Measurements from ENCODE around the gene FANCB. TPM values are rescaled to one million over a fixed set of nuclear protein-coding genes. Genes with fewer than 3 reads are reported as not detected.

Gene FANCB
- total RNA-seq = 10 to 100 TPM; 14.7 to 15.4 TPM

DNA sequence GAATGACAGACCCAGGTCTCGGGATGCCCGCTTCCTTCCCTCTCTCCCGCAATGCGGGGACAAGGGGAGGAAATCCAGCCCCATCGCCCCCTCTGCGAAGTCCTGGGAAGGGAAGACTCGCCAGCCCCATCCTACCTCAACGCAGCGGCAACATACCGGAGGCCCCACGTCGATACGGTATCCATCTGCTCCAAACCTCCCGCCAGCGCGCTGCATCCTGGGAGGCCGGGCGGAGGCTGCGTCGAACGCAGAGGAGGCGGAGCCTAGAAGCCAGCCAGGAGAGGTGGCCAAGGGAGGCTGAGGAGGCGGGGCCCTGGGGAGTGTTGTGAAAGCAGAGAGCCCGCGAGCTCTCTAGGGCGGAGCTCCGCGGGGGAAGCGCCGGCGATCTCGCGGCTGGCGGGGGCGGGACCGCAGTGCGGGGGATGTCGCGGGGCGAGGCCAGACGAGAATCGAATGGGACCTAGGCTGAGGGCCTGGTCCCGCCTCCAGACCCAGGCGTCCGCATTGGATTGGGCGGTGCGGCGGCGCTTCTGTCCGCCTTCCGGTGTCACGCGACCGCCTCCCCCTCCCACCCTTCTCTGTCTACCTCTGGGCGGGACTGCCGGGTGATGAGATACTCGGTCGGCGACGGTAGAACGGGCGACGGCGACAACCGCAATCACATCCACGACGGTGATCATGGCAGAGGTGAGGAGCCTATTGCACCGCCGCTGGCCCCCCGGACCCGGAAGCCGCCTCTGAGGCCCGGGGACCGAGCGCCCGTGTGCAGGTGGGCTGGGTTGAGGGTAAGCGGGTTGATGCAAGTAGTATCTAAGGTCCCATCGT lies at the start of gene FANCB, which contains the start of gene MOSPD2:
Gene FANCB, minus strand, starts transcription at position 219 of the 825 bp plus-strand sequence. CDS start 7,559 bp downstream, outside the sequence.
Gene MOSPD2, plus strand, starts transcription at position 571 of the 825 bp plus-strand sequence. Its CDS starts 108 bp downstream, at position 679.
- no peaks in the 10 kb centered on the region for H3K27me3 Mint-ChIP-seq
- peaks cover 17% of the 10 kb centered on the region for H3K4me1 Mint-ChIP-seq
- peak; percentile 95 for DNase-seq
- ATAC-seq = peak; percentile 96
- ChIA-PET POLR2A (interaction anchor here (0.5 to 0.6 kb wide), 2 partner anchors 12 to 60 kb away, joined by 3 read pairs; no protein-coding TSS in a partner anchor), CTCF (no interaction called here)
- no peaks in the 10 kb centered on the region for H3K9me3 Mint-ChIP-seq (ENCODE audit: low read depth)
- peak within 1 kb of the TSS; percentile 78 for H3K4me3 Mint-ChIP-seq
- intact Hi-C loops (cut with DNase I, micrococcal nuclease) = loop anchor here (1.0 to 10.0 kb wide), 10 partner anchors 74 to 1994 kb away; partner anchors contain the start of genes PIGA (in 2 of the 2), AP1S2 (in 1 of the 2), GEMIN8 (in 1 of the 2) and TCEANC (in 1 of the 2)
- H3K27ac Mint-ChIP-seq = peak within 1 kb of the TSS; percentile 76
- H3K36me3 Mint-ChIP-seq (ENCODE audit: low read depth) = peaks cover 11% of the 10 kb centered on the region

DNA sequence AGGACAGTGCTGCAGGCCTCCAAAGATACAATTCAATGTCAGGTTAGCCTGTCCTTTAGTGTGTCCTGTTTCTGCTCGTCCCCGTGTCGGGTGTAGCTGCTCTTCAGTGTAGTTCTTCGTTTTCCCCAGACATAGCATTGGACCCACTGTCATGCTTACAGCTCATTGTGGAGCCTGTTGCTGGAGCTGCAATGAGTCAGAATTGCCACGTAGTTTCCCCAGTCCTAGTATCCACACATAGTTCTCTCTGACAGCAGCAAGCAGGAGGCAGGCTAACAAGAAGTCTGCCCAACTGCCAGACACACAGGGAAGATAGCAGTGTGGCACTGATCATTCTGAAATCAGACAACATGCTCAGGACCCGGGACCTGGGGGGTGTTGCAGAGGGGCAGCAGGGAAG lies 49.6 kb upstream of the FANCB start:
- Mint-ChIP-seq H3K9me3 (ENCODE audit: low read depth) (no peaks in the 10 kb centered on the region), H3K36me3 (ENCODE audit: low read depth) (peaks cover 8% of the 10 kb centered on the region), H3K27ac (no peak overlapping the region), H3K4me1 (no peaks in the 10 kb centered on the region), H3K27me3 (no peaks in the 10 kb centered on the region), H3K4me3 (no peak overlapping the region)
- ChIA-PET CTCF (no interaction called here), POLR2A (no interaction called here)
- DNase-seq (peak; percentile 10), ATAC-seq (peak; percentile 57)
- intact Hi-C loops (cut with DNase I, micrococcal nuclease) = no loop called here

DNA sequence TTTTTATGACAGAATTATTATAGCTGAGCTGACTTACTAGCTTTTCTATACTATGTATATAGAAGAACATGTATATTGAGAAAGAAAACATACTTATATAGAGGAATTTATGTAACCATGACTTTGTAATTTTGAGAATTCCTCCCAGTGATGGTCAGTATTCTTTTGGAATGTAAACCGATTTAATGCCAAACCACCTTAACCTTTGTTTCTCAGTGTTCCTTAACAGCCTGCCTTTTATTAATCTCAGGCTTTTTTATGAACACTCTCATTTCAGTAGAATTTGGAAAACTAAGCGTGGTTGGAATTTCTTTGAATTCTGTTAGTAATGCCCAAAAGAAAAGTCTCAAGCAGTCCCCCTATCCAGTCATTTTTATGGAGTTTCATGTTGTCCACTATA lies 47.3 kb upstream of the FANCB start:
- POLR2A ChIA-PET = no interaction called here
- no peaks in the 10 kb centered on the region for H3K9me3 Mint-ChIP-seq (ENCODE audit: low read depth)
- intact Hi-C loops (cut with DNase I, micrococcal nuclease) = no loop called here
- no peak overlapping the region for H3K27ac Mint-ChIP-seq
- ATAC-seq (no peak), DNase-seq (no peak)
- H3K4me1 Mint-ChIP-seq = no peaks in the 10 kb centered on the region
- CTCF ChIA-PET = no interaction called here
- peaks cover 16% of the 10 kb centered on the region for H3K36me3 Mint-ChIP-seq (ENCODE audit: low read depth)
- no peaks in the 10 kb centered on the region for H3K27me3 Mint-ChIP-seq
- H3K4me3 Mint-ChIP-seq = no peak overlapping the region

DNA sequence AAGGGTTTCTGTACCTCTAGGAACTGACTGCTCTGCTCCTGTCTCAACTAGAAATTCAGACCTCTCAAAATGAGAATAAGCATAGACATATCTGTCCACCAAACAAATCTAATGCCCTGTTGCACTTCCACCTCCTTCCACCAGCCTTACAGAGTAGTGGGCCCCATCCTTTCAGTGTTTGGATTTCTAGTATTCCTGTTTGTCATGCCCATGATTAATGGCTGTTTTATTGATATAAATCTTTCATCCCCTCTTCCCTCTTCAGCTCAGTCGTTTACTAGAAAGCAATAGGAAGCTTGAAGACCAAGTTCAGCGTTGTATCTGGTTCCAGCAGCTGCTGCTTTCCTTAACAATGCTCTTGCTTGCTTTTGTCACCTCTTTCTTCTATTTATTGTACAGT lies 46.5 kb upstream of the FANCB start:
- DNase-seq = no peak
- intact Hi-C loops (cut with DNase I, micrococcal nuclease) = no loop called here
- no peaks in the 10 kb centered on the region for H3K9me3 Mint-ChIP-seq (ENCODE audit: low read depth)
- ATAC-seq = no peak
- ChIA-PET CTCF (no interaction called here), POLR2A (no interaction called here)
- H3K4me3 Mint-ChIP-seq = no peak overlapping the region
- H3K36me3 Mint-ChIP-seq (ENCODE audit: low read depth) = peaks cover 16% of the 10 kb centered on the region
- no peak overlapping the region for H3K27ac Mint-ChIP-seq
- no peaks in the 10 kb centered on the region for H3K4me1 Mint-ChIP-seq
- H3K27me3 Mint-ChIP-seq = no peaks in the 10 kb centered on the region

DNA sequence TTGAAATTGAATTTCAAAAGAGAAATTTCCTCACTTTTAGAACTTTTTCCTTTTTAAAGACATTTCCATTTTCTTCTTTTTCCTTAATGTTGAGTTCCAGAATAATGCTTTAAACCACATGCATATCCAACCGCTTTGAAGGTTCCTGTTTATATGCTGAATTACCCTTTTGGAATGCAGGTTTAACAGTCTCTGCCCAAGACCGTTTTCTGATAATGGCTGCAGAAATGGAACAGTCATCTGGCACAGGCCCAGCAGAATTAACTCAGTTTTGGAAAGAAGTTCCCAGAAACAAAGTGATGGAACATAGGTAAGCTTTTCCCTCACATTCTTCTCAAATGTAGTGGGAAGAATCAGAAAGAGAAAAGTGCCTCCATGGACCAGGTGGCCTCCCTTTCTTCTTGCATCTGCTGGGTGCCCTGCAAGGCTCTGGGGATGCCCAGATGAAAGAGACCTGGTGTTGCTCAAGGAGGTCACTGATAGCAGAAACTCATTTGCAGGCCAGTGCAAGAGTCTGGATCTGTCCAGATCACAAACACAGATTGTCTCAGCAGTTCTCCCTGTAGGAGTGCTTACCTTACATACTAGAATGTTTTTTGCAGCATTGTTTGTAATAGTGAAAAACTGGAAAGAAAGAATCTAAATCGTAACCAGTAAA lies 43.3 kb upstream of the FANCB start:
- Mint-ChIP-seq H3K4me1 (no peaks in the 10 kb centered on the region), H3K36me3 (ENCODE audit: low read depth) (peaks cover 21% of the 10 kb centered on the region), H3K27ac (no peak overlapping the region), H3K27me3 (no peaks in the 10 kb centered on the region), H3K9me3 (ENCODE audit: low read depth) (no peaks in the 10 kb centered on the region), H3K4me3 (no peak overlapping the region)
- POLR2A ChIA-PET = no interaction called here
- CTCF ChIA-PET = no interaction called here
- DNase-seq (no peak), ATAC-seq (no peak)
- intact Hi-C loops (cut with DNase I, micrococcal nuclease) = no loop called here

DNA sequence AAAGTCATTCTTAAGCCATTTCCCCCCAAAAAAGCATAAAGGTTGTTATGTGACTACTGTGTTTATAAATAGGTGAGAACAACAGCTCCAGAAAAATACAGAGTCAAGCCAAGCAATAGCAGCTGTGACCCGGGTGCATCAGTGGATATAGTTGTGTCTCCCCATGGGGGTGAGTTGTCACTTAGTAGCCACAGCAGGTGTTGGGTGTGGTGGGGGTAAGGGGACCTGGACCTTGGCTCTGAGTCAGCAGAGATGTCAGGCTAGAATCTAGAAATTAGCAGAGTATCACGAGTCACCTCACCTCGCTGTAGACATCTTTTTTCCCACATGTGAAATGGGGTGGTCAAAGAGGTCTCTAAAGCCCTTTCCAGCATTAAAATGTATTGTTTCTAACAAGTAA lies 42.7 kb upstream of the FANCB start:
- no peaks in the 10 kb centered on the region for H3K27me3 Mint-ChIP-seq
- no peak overlapping the region for H3K4me3 Mint-ChIP-seq
- no peaks in the 10 kb centered on the region for H3K4me1 Mint-ChIP-seq
- POLR2A ChIA-PET = no interaction called here
- H3K9me3 Mint-ChIP-seq (ENCODE audit: low read depth) = no peaks in the 10 kb centered on the region
- H3K36me3 Mint-ChIP-seq (ENCODE audit: low read depth) = peaks cover 21% of the 10 kb centered on the region
- CTCF ChIA-PET = no interaction called here
- no peak for ATAC-seq
- intact Hi-C loops (cut with DNase I, micrococcal nuclease) = no loop called here
- no peak for DNase-seq
- no peak overlapping the region for H3K27ac Mint-ChIP-seq

DNA sequence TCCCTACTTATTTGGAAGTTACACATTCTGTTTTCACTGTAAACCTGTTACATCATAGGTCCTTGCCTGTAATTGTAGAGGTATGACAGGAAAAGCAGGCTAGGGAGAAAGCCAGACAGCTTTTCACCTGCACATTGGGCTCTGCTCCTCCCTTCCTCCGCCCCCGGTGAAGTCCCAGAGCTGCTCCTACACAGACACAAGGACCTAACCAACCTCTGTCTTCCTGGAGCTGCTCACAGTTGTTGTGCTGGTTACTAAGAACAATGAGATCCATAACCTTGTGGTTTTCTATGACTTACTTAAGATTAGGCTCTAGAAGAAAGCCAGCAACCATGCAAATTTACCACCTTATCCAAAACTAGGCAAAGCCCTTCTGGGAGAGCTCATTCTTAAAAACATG lies 40.4 kb upstream of the FANCB start:
- ChIA-PET POLR2A (no interaction called here), CTCF (no interaction called here)
- DNase-seq = no peak
- H3K4me1 Mint-ChIP-seq = no peaks in the 10 kb centered on the region
- H3K4me3 Mint-ChIP-seq = no peak overlapping the region
- H3K9me3 Mint-ChIP-seq (ENCODE audit: low read depth) = no peaks in the 10 kb centered on the region
- intact Hi-C loops (cut with DNase I, micrococcal nuclease) = no loop called here
- no peak overlapping the region for H3K27ac Mint-ChIP-seq
- peaks cover 17% of the 10 kb centered on the region for H3K36me3 Mint-ChIP-seq (ENCODE audit: low read depth)
- ATAC-seq = no peak
- no peaks in the 10 kb centered on the region for H3K27me3 Mint-ChIP-seq

DNA sequence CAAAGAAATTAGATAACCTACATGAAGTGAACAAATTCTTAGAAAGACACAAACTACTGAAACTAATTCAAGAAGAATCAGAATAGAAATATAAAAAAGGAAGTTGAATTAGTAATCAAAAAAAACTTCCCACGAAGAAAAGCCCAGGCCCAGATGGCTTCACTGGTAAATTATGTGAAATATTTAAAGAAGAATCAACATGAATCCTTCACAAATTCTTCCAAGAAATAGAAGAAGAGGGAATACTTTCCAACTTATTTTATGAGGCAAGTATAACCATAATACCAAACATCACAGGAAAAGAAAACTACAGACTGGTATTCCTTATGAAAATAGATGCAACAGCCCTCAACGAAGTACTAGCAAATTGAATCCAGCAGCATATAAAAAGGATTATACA lies 31.0 kb upstream of the FANCB start:
- Mint-ChIP-seq H3K4me3 (no peak overlapping the region), H3K27me3 (no peaks in the 10 kb centered on the region), H3K27ac (no peak overlapping the region), H3K36me3 (ENCODE audit: low read depth) (peaks cover 27% of the 10 kb centered on the region), H3K4me1 (peaks cover 4% of the 10 kb centered on the region), H3K9me3 (ENCODE audit: low read depth) (peaks cover 4% of the 10 kb centered on the region)
- CTCF ChIA-PET = no interaction called here
- no peak for DNase-seq
- ATAC-seq = no peak
- POLR2A ChIA-PET = no interaction called here
- intact Hi-C loops (cut with DNase I, micrococcal nuclease) = no loop called here

DNA sequence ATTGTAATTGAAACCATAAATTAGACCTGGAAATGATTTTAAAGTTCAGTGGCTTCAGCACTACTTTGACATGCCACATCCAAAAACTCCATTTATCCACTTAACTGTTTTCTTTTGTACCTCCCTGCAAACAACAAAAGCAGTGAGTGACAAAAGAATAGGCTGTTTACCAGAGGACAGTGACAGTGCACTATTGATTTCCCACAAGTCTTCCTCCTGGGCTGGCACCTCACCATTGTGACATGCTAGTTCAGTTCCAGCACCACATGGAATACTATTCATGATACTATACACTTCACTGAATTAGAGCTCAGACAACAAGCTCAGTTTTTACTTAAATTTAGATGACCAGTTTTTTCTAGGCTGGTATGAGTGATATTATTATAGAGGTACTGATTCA lies 29.7 kb upstream of the FANCB start:
- H3K4me1 Mint-ChIP-seq = peaks cover 3% of the 10 kb centered on the region
- no peak overlapping the region for H3K4me3 Mint-ChIP-seq
- H3K36me3 Mint-ChIP-seq (ENCODE audit: low read depth) = peaks cover 27% of the 10 kb centered on the region
- CTCF ChIA-PET = no interaction called here
- POLR2A ChIA-PET = no interaction called here
- ATAC-seq (no peak), DNase-seq (no peak)
- peaks cover 4% of the 10 kb centered on the region for H3K9me3 Mint-ChIP-seq (ENCODE audit: low read depth)
- no peak overlapping the region for H3K27ac Mint-ChIP-seq
- no peaks in the 10 kb centered on the region for H3K27me3 Mint-ChIP-seq
- intact Hi-C loops (cut with DNase I, micrococcal nuclease) = no loop called here

DNA sequence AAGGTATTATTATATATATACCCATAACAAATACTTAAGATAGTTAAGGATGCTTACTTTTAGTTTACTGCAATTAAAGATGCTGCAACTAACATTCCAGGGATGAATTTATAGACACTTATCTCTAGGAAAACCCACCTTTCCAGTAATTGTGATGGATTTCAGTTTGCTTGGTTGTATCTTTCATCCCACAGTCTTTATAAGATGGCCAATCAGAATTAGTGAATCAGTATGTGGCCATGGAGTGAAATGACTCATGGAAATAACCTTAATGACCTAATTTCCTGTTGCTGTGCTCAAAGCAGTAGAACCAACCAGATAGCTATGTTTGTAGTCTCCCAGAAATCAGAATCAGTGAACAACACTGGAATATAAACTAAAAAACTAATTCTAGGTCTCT lies 26.7 kb upstream of the FANCB start:
- intact Hi-C loops (cut with DNase I, micrococcal nuclease) = no loop called here
- ChIA-PET POLR2A (interaction anchor here (0.7 kb wide), 1 partner anchor 69 kb away, joined by 3 read pairs; no protein-coding TSS in a partner anchor), CTCF (no interaction called here)
- Mint-ChIP-seq H3K36me3 (ENCODE audit: low read depth) (peaks cover 31% of the 10 kb centered on the region), H3K4me3 (no peak overlapping the region), H3K4me1 (peaks cover 3% of the 10 kb centered on the region), H3K27me3 (no peaks in the 10 kb centered on the region), H3K27ac (peak overlapping the region; percentile 80), H3K9me3 (ENCODE audit: low read depth) (peaks cover under 1% of the 10 kb centered on the region)
- ATAC-seq (peak; percentile 89), DNase-seq (no peak)

DNA sequence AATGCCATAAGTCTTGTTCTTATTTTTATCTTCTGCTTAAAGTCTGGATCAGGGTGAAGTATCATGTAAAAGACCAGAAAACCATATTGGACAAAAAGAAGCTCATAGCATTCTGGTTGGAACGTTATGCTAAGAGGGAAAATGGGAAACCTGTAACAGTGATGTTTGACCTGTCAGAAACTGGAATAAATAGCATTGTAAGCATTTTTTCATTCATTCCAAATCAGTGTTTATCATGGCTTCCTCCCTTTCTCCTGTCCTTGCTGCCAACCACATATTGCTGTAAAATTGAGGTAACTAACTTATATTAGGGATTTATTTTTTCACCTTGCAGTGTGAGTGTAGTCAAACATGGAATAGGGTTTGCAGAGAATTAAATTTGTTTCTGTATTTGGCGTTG lies 24.2 kb upstream of the FANCB start:
- DNase-seq = no peak
- no peak overlapping the region for H3K27ac Mint-ChIP-seq
- H3K36me3 Mint-ChIP-seq (ENCODE audit: low read depth) = peaks cover 23% of the 10 kb centered on the region
- POLR2A ChIA-PET = no interaction called here
- intact Hi-C loops (cut with DNase I, micrococcal nuclease) = no loop called here
- CTCF ChIA-PET = no interaction called here
- no peaks in the 10 kb centered on the region for H3K27me3 Mint-ChIP-seq
- ATAC-seq = no peak
- peaks cover 3% of the 10 kb centered on the region for H3K4me1 Mint-ChIP-seq
- H3K4me3 Mint-ChIP-seq = no peak overlapping the region
- H3K9me3 Mint-ChIP-seq (ENCODE audit: low read depth) = no peaks in the 10 kb centered on the region

DNA sequence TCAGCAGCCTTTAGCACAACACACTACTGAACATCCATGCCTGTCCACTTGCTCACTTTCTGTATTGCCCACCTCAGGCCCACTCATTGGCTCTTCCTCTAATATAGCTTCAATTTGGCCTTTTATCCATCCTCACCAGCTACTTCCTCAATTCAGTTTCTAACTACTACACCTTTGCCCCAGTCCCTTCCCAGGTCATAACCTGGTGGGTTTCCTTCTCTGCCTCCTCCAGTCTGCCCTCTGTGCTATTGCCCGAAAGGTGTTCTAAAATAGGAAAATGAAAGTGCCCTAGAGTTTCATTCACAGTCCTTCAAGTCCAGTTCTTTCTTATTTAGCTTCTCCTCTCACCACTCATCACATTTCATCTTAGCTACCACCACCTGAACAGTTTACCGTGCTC lies 23.4 kb upstream of the FANCB start:
- DNase-seq (no peak), ATAC-seq (no peak)
- intact Hi-C loops (cut with DNase I, micrococcal nuclease) = no loop called here
- H3K27me3 Mint-ChIP-seq = no peaks in the 10 kb centered on the region
- ChIA-PET CTCF (no interaction called here), POLR2A (no interaction called here)
- peak overlapping the region; percentile 20 for H3K27ac Mint-ChIP-seq
- peaks cover 20% of the 10 kb centered on the region for H3K36me3 Mint-ChIP-seq (ENCODE audit: low read depth)
- H3K4me3 Mint-ChIP-seq = no peak overlapping the region
- no peaks in the 10 kb centered on the region for H3K9me3 Mint-ChIP-seq (ENCODE audit: low read depth)
- peaks cover 3% of the 10 kb centered on the region for H3K4me1 Mint-ChIP-seq
